HL-60 (cell line): ENCODE data around the gene PCDH1.
A peak's percentile ranks its signal among the peaks of the same experiment; 100 is the strongest.
"Not testable (repeated sequence)": the region's sequence is repeated elsewhere in the genome, so short reads cannot be mapped to it uniquely, and the experiment has no call there.

Experiments
- DNase-seq, 2 experiments: peaks; one replicate each; pipeline ENCODE4 v3.0.0-alpha.2; 2010 to 2020; ENCODE audit warnings: low read depth in 1 of 2, low spot score in 1 of 2
- H3K27ac ChIP-seq: fragments of 250-450 bp; sonication (Bioruptor Pico); replicated peaks from 2 replicates; pipeline ENCODE4 v1.5.1; 2020; ENCODE audit warnings: mild to moderate bottlenecking, moderate library complexity
- H3K27me3 ChIP-seq: fragments of 250-450 bp; sonication (Bioruptor Pico); 2 replicates; pipeline ENCODE4 v1.5.1; 2021; ENCODE audit warnings: mild to moderate bottlenecking, moderate library complexity; ENCODE audit not compliant: insufficient read depth, poor library complexity, severe bottlenecking
- H3K4me3 ChIP-seq: replicated peaks from 2 replicates; pipeline ENCODE4 v1.5.1; 2011; ENCODE audit warnings: mild to moderate bottlenecking, control low read depth, low read length; ENCODE audit not compliant: insufficient read depth
- GABPA ChIP-seq: IDR thresholded peaks from 2 replicates; pipeline ENCODE4 v1.6.1; 2012; ENCODE audit warnings: low read depth
- POLR2AphosphoS5 ChIP-seq: IDR thresholded peaks from 2 replicates; pipeline ENCODE4 v1.6.1; 2012; ENCODE audit warnings: low read depth
- SPI1 ChIP-seq: IDR thresholded peaks from 2 replicates; pipeline ENCODE4 v1.6.1; 2012; ENCODE audit warnings: low read depth, mild to moderate bottlenecking, borderline replicate concordance
- long read RNA-seq: library from polyadenylated mRNA; unstranded; transcript quantifications from one replicate; pipeline ENCODE4 v2.0.0, GENCODE V29; 2020
- TF ChIP-seq, protein P1 (sequence below): IDR thresholded peaks from 2 replicates; pipeline ENCODE4 v1.6.1; 2012; ENCODE audit warnings: low read depth; ENCODE audit not compliant: insufficient replicate concordance
- TF ChIP-seq, protein P2 (sequence below): IDR thresholded peaks from one replicate; pipeline ENCODE4 v1.5.1; 2011; ENCODE audit warnings: low read length, control low read depth, inconsistent platforms; ENCODE audit not compliant: insufficient read depth

The PCDH1 gene
- long read RNA-seq, result 0 reads

DNA sequence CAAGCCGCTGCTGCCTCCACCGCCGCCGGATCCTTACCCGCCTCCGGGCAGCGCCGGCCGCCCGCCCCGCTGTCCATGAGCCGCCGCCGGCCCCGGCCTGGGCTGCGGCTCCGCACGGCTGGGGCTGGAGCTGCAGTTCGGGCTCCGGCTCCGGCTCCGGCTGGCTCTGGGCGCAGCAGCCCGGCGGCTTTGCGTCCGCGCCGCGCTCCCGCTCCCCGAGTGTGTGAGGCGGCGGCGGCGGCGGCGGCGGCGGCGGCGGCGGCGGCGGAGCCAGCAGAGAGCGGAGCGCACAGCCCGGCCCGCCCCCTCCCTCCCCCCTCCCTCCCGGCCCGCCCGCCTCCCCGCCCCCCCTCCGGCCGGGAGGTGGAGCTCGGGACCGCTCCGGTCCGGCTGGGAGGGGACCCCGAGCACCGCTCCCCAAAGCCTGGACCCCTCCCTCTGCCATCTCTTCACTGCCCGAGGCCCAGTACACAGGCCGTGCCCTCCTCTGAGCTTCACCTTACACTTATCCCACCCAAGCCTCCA is at the start of gene PCDH1:
PCDH1 (minus strand) TSS at position 225 of the 525 bp plus-strand sequence; CDS start at position 77, 148 bp downstream.
- Histone ChIP-seq H3K27ac (no peak within 1 kb of the TSS), H3K27me3 (peaks cover 76% of the 10 kb centered on the region), H3K4me3 (no peak within 1 kb of the TSS)
- TF ChIP-seq, protein P1, sequence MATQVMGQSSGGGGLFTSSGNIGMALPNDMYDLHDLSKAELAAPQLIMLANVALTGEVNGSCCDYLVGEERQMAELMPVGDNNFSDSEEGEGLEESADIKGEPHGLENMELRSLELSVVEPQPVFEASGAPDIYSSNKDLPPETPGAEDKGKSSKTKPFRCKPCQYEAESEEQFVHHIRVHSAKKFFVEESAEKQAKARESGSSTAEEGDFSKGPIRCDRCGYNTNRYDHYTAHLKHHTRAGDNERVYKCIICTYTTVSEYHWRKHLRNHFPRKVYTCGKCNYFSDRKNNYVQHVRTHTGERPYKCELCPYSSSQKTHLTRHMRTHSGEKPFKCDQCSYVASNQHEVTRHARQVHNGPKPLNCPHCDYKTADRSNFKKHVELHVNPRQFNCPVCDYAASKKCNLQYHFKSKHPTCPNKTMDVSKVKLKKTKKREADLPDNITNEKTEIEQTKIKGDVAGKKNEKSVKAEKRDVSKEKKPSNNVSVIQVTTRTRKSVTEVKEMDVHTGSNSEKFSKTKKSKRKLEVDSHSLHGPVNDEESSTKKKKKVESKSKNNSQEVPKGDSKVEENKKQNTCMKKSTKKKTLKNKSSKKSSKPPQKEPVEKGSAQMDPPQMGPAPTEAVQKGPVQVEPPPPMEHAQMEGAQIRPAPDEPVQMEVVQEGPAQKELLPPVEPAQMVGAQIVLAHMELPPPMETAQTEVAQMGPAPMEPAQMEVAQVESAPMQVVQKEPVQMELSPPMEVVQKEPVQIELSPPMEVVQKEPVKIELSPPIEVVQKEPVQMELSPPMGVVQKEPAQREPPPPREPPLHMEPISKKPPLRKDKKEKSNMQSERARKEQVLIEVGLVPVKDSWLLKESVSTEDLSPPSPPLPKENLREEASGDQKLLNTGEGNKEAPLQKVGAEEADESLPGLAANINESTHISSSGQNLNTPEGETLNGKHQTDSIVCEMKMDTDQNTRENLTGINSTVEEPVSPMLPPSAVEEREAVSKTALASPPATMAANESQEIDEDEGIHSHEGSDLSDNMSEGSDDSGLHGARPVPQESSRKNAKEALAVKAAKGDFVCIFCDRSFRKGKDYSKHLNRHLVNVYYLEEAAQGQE, result no peak
- TF ChIP-seq, protein P2, sequence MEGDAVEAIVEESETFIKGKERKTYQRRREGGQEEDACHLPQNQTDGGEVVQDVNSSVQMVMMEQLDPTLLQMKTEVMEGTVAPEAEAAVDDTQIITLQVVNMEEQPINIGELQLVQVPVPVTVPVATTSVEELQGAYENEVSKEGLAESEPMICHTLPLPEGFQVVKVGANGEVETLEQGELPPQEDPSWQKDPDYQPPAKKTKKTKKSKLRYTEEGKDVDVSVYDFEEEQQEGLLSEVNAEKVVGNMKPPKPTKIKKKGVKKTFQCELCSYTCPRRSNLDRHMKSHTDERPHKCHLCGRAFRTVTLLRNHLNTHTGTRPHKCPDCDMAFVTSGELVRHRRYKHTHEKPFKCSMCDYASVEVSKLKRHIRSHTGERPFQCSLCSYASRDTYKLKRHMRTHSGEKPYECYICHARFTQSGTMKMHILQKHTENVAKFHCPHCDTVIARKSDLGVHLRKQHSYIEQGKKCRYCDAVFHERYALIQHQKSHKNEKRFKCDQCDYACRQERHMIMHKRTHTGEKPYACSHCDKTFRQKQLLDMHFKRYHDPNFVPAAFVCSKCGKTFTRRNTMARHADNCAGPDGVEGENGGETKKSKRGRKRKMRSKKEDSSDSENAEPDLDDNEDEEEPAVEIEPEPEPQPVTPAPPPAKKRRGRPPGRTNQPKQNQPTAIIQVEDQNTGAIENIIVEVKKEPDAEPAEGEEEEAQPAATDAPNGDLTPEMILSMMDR, result no peak
- no peak for TF ChIP-seq GABPA
- TF ChIP-seq POLR2AphosphoS5, result no peak
- TF ChIP-seq SPI1, result no peak
- DNase-seq, result no peak

- no peaks in the 10 kb centered on the region for H3K27me3 ChIP-seq
- DNase-seq, result no peak
- H3K4me3 ChIP-seq, result no peak overlapping the region
- TF ChIP-seq, protein P2, result no peak
- no peak for TF ChIP-seq POLR2AphosphoS5
- TF ChIP-seq, protein P1, result no peak
- TF ChIP-seq GABPA, result no peak
- H3K27ac ChIP-seq, result no peak overlapping the region
Observed at GRCh38 chr5:141926434-141926833, 48.2 kb upstream of the PCDH1 start.

- peak; percentile 92 to 95 for DNase-seq
- H3K27ac ChIP-seq, result peak within 1 kb of the TSS; percentile 91
- TF ChIP-seq POLR2AphosphoS5 (peak; percentile 89), GABPA (peak; percentile 85), SPI1 (peak; percentile 97)
- TF ChIP-seq, protein P1, result no peak
- no peaks in the 10 kb centered on the region for H3K27me3 ChIP-seq
- H3K4me3 ChIP-seq, result peak within 1 kb of the TSS; percentile 67
Observed at GRCh38 chr5:141923448-141924313, 45.5 kb upstream of the PCDH1 start, which contains the start of gene DELE1. TSS of gene DELE1 (plus strand) at chr5:141923871. CDS start at chr5:141923942, 71 bp downstream.

- DNase-seq, H3K27me3 ChIP-seq: not testable (repeated sequence)
- Histone ChIP-seq H3K4me3 (peak overlapping the region; percentile 67), H3K27ac (peak overlapping the region; percentile 91)
Observed at GRCh38 chr5:141922827-141923447, 44.7 kb upstream of the PCDH1 start.
